Keratinocyte (primary cell): ENCODE data around the gene ENTR1.

Experiments used
- EZH2 ChIP-seq: IDR thresholded peaks from one replicate; pipeline ENCODE4 v1.6.1; 2012; ENCODE audit warnings: inconsistent platforms, mild to moderate bottlenecking, low read length, moderate library complexity
- TF ChIP-seq, protein P1 (sequence below), 3 experiments: IDR thresholded peaks in 1 of 3; conservative IDR thresholded peaks in 1 of 3; optimal IDR thresholded peaks in 1 of 3; 2 replicates in 2 of 3; 3 replicates in 1 of 3; pipeline versions ENCODE3 to v1.5.1; 2011; ENCODE audit warnings: low read length in 3 of 3, mild to moderate bottlenecking in 3 of 3, moderate library complexity in 2 of 3, control low read depth in 1 of 3, inconsistent platforms in 1 of 3; ENCODE audit not compliant: insufficient read depth in 2 of 3; ENCODE audit errors: extremely low read depth in 1 of 3

DNA sequence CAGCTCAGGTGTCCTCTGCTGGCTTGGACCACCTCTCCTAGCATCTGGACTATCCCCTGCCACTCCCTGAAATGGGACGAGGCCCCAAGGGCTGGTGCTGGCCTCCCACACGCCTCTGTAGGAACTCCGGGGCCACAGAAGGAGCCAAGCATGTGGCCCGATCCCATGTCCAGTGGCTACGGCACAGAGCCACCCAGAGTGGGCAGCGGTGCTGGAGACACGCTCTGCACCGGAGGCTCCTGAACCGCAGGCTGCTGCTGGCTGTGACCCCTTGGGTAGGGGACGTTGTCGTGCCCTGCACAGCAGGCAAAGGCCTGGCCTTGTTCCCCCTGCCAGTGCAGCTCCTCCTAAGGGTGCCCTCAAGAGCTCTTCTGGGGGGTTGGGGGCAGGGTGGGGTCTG is 30.5 kb downstream of the ENTR1 start:
- no peak for TF ChIP-seq EZH2
- TF ChIP-seq, protein P1, sequence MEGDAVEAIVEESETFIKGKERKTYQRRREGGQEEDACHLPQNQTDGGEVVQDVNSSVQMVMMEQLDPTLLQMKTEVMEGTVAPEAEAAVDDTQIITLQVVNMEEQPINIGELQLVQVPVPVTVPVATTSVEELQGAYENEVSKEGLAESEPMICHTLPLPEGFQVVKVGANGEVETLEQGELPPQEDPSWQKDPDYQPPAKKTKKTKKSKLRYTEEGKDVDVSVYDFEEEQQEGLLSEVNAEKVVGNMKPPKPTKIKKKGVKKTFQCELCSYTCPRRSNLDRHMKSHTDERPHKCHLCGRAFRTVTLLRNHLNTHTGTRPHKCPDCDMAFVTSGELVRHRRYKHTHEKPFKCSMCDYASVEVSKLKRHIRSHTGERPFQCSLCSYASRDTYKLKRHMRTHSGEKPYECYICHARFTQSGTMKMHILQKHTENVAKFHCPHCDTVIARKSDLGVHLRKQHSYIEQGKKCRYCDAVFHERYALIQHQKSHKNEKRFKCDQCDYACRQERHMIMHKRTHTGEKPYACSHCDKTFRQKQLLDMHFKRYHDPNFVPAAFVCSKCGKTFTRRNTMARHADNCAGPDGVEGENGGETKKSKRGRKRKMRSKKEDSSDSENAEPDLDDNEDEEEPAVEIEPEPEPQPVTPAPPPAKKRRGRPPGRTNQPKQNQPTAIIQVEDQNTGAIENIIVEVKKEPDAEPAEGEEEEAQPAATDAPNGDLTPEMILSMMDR (optimal IDR thresholded peaks at IDR 0.05 in 1 of 3, IDR thresholded peaks at IDR 0.05 in 1 of 3, conservative IDR thresholded peaks at IDR 0.05 in 1 of 3; ENCODE audit: extremely low read depth in 1 of 3, insufficient read depth in 2 of 3, low read length in 3 of 3): no peak
